Kidney (tissue), 22 donors: ENCODE measurements around the gene TNFRSF8. TPM values are rescaled to one million over a fixed set of nuclear protein-coding genes. Genes with fewer than 3 reads are reported as not detected.

Experiments
- DNase-seq, 5 donors: peaks; one replicate each; pipeline ENCODE4 v3.0.0-alpha.2; 2013 to 2020
- FAIRE-seq: peaks from 2 replicates; lab custom pipeline; 2012; peaks lifted over from hg19 to GRCh38; lab: Jason Lieb, UNC
- H3K27ac ChIP-seq, 2 donors: one replicate each; pipeline ENCODE4 v1.7.0; 2013; ENCODE audit warnings: low read depth in 2 of 2, low read length in 2 of 2, inconsistent platforms in 1 of 2
- H3K27me3 ChIP-seq: one replicate; pipeline ENCODE4 v1.7.1; 2013; ENCODE audit warnings: low read length, inconsistent platforms; ENCODE audit not compliant: control insufficient read depth, insufficient read depth
- H3K36me3 ChIP-seq, 3 donors: one replicate each; pipeline versions ENCODE4 v1.7.0 to v1.7.1; 2013; ENCODE audit warnings: low read length in 3 of 3, control low read depth in 1 of 3, inconsistent platforms in 1 of 3; ENCODE audit not compliant: insufficient read depth in 3 of 3, control insufficient read depth in 2 of 3
- H3K4me1 ChIP-seq, 3 donors: one replicate each; pipeline versions ENCODE4 v1.7.0 to v1.7.1; 2013; ENCODE audit warnings: low read length in 3 of 3, inconsistent platforms in 1 of 3, low read depth in 1 of 3; ENCODE audit not compliant: control insufficient read depth in 2 of 3, insufficient read depth in 2 of 3
- H3K4me3 ChIP-seq, 3 donors: one replicate each; pipeline versions ENCODE4 v1.7.0 to v1.8.1; 2013; ENCODE audit warnings: low read length in 3 of 3, control low read depth in 1 of 3, inconsistent platforms in 1 of 3
- H3K9ac ChIP-seq, 3 donors: one replicate each; pipeline versions ENCODE4 v1.7.0 to v1.7.1; 2013; ENCODE audit warnings: low read length in 3 of 3, control low read depth in 1 of 3, inconsistent platforms in 1 of 3
- H3K9me3 ChIP-seq, 3 donors: one replicate each; pipeline versions ENCODE4 v1.7.0 to v1.7.1; 2013; ENCODE audit warnings: low read length in 3 of 3, control low read depth in 1 of 3, inconsistent platforms in 1 of 3; ENCODE audit not compliant: control insufficient read depth in 2 of 3, insufficient read depth in 1 of 3
- CTCF ChIP-seq: IDR thresholded peaks from 3 replicates; pipeline ENCODE4 v1.5.1; 2012; ENCODE audit warnings: mild to moderate bottlenecking, moderate library complexity, borderline replicate concordance; ENCODE audit not compliant: insufficient read depth; ENCODE audit errors: extremely low read depth
- intact Hi-C: fragments of 100-400 bp; cut with DNase I; formaldehyde crosslinking; loops from one replicate; pipeline ENCODE4 v1.11.1; 2022
- long read RNA-seq, 10 donors: library from polyadenylated mRNA in 1 of 10; unstranded in 1 of 10; transcript quantifications; one replicate each; pipeline ENCODE4 v2.0.0 and lab custom pipeline, GENCODE V29; 2021 to 2026
- polyA plus RNA-seq: library from polyadenylated mRNA; stranded (reverse); fragments of 350-450 nt; fragmentation: Illumina TruSeq; extraction: RNeasy Lipid Tissue Mini Kit (QIAGEN cat#74804); gene quantifications from one replicate; pipeline ENCODE4 v1.2.3, GENCODE V29; 2014; ENCODE audit warnings: low read depth, low replicate concordance; ENCODE audit not compliant: insufficient read depth
- total RNA-seq: library from RNA; stranded (reverse); fragmentation: NEBNext Ultra II Directional; extraction: Animal tissue kit (Norgen Biotek cat#: 25700); gene quantifications from one replicate; pipeline ENCODE4 v1.2.1, GENCODE V29; 2021
- donor health status: control.
- donor health status: control.
- donor health status: control.
- donor health status: control.
- donor health status: control.
- donor health status: DM: yes; HTN: yes; CAD: no.
- donor health status: Normal renal cell carcinoma (clear cell type).

TNFRSF8 gene
- total RNA-seq, result 0.94 TPM
- polyA plus RNA-seq, result 0.97 TPM
- long read RNA-seq, donor 1, result 0 reads
- long read RNA-seq, donor 2, result 0 reads
- long read RNA-seq, donor 3, result 0 reads
- long read RNA-seq, donor 4, result 0 reads
- long read RNA-seq, donor 5, result 0 reads
- long read RNA-seq, donor 6, result 0 reads
- long read RNA-seq, donor 7, partial matches to known transcripts, result 0 of 1 reads
- long read RNA-seq, donor 7, other reads (novel, unspliced or antisense), result 1 of 1 reads
- long read RNA-seq, donor 8, result 0 reads
- long read RNA-seq, donor 9, result 0 reads
- long read RNA-seq, donor 10, result 0 reads

- Histone ChIP-seq H3K27me3 (peaks cover 13% of the 10 kb centered on the region), H3K4me3 (no peak within 1 kb of the TSS), H3K27ac (no peak within 1 kb of the TSS), H3K36me3 (no peaks in the 10 kb centered on the region), H3K9ac (no peak within 1 kb of the TSS), H3K4me1 (no peaks in the 10 kb centered on the region), H3K9me3 (no peaks in the 10 kb centered on the region)
- TF ChIP-seq CTCF, result no peak
- DNase-seq, result peak in 2 of 5 donors; percentile 32 to 42
- intact Hi-C loops, result no loop called here
- no peak for FAIRE-seq
Measured at GRCh38 chr1:12063141-12064072, at the start of gene TNFRSF8. TSS of gene TNFRSF8 (plus strand) at chr1:12063303. CDS start at chr1:12063599, 296 bp downstream.

DNA sequence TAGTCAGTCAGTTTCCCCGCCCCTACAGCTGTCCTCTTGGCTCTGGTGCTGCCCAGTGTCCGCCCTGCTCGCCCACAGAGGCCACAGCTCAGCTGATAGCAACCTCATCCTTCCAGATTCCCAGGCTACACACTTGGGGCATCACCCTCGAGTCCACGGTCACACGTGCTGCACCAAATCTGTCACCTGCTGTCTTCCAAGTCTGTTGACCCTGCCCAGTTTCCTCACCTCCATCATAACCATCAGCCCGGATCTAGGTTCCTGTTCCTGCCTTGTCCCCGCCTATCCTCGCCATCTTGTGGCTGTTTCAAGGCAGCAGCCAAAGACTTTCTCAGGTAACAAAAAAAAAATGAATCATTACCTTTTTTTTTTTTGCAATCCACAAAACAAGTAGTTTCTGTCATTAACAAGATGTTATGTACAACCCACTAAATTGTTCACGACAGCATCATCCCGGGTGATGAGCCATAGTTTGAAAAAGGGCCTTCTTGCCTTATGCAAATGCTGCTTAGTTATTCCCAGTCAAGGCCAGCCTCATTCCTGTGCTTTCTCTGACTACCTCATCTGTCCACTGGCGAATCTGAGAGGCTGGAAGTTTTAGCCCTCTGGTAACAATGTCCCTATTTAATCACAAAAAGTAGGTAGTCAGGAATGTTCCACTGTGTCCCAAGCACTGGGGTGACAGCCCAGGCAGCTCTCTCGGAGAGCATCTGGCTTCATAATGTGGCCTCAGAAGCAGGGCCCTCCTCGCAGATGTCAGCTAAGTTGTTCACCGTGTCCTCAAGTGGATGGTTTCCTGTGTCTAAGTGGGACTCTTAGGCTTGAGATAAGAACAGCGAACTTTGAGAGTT lies 48.7 kb upstream of the TNFRSF8 start:
- intact Hi-C loops, result no loop called here
- Histone ChIP-seq H3K27me3 (no peaks in the 10 kb centered on the region), H3K4me3 (no peak overlapping the region), H3K9me3 (no peaks in the 10 kb centered on the region), H3K4me1 (peaks cover 0 to 3% (median 0%) of the 10 kb centered on the region in 3 donors), H3K9ac (no peak overlapping the region), H3K36me3 (peaks cover 0 to 31% (median 18%) of the 10 kb centered on the region in 3 donors), H3K27ac (no peak overlapping the region)
- TF ChIP-seq CTCF, result no peak
- no peak for DNase-seq
- no peak for FAIRE-seq

DNA sequence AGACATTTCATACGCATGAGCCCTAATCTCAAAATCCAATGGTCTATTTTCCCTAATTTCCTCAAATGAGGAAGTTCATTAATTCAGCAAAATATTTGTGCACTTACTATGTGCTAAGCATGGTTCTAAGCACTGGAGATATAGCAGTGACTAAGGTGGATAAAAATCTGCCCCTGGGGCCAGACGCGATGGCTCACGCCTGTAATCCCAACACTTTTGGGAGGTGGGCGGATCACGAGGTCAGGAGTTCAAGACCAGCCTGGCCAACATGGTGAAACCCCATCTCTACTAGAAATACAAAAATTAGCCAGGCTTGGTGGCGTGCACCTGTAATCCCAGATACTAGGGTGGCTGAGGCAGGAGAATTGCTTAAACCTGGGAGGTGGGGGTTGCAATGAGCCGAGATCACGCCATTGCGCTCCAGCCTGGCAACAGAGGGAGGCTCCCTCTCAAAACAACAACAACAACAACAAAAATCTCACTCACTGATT lies 48.1 kb upstream of the TNFRSF8 start:
- Histone ChIP-seq H3K4me1 (peaks cover 0 to 3% (median 0%) of the 10 kb centered on the region in 3 donors), H3K9me3 (no peaks in the 10 kb centered on the region), H3K4me3 (no peak overlapping the region), H3K9ac (no peak overlapping the region), H3K27me3 (no peaks in the 10 kb centered on the region), H3K27ac (no peak overlapping the region), H3K36me3 (peaks cover 0 to 26% (median 14%) of the 10 kb centered on the region in 3 donors)
- DNase-seq, result no peak
- TF ChIP-seq CTCF, result no peak
- no peak for FAIRE-seq
- intact Hi-C loops, result no loop called here
